Spleen (tissue), 7 donors: ENCODE data around the gene RASSF3.

ENCODE experiments used
- CTCF ChIP-seq, 11 experiments: fragments of 200-600 bp in 7 of 11; fragments of 450-650 bp in 4 of 11; sonication (generic) in 4 of 11; IDR thresholded peaks in 8 of 11; conservative IDR thresholded peaks in 3 of 11; 1 replicate in 7 of 11; 2 replicates in 4 of 11; pipeline versions ENCODE4 v1.4.0 to v1.8.0; 2016 to 2021; ENCODE audit warnings: antibody characterized with exemption in 11 of 11, inconsistent platforms in 4 of 11, mild to moderate bottlenecking in 1 of 11
- POLR2A ChIP-seq, 3 donors: fragments of 450-650 bp; IDR thresholded peaks; one replicate each; pipeline ENCODE4 v1.5.1; 2017; ENCODE audit warnings: antibody characterized with exemption in 3 of 3, mild to moderate bottlenecking in 1 of 3
- POLR2AphosphoS5 ChIP-seq, 3 donors: sonication (generic); formaldehyde crosslinking; IDR thresholded peaks; one replicate each; pipeline ENCODE4 v1.5.1; 2017; ENCODE audit warnings: antibody characterized with exemption in 3 of 3
- donor health status: DM: no; HTN: no; CAD: no; lungs with moderate emphysema.
- donor health status: DM: no; HTN: no; CAD: no.
- donor health status: DM: no; HTN: no; CAD: no.

DNA sequence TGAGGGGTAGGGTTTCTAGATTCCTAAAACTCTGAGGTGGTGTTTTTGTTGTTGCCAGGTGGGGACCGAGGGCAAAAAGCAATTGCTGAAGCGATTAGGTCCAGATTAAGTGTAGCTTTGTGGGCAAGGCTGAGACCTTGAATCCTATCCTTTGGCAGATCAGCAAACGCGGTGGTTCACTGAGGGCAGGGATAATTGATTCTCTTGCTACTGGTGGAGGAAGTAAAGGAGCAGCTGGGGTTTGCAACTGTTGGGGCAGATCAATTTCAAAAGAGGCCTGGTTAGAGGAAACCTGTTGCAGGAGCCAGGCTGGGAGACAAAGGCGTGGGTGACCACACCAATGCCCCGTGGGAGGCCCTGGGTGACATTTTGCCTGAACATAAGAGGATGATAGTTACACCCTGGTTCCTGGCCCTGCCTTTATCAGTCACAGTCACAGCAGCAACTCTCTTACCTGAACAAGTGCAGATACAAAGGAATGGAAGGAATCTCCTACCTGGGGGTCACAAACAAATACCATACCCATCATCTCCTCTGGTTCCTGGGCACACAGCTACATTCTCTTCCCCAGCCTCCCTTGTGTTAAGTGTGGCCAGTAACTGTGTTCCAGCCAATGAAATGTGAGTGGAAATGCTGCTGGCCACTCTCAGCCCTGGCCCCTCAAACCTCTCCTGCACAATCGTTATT lies 43.3 kb upstream of the RASSF3 start:
- no peak for TF ChIP-seq CTCF (IDR thresholded peaks at IDR 0.05 in 8 of 11, conservative IDR thresholded peaks at IDR 0.05 in 3 of 11)
- TF ChIP-seq POLR2A (IDR thresholded peaks at IDR 0.05) = no peak
- no peak for TF ChIP-seq POLR2AphosphoS5 (IDR thresholded peaks at IDR 0.05)
